ENCODE data around the gene KRT17. TPM values are rescaled to one million over a fixed set of nuclear protein-coding genes. Genes with fewer than 3 reads are reported as not detected.

KRT17 gene
- total RNA-seq, 1 experiment from 2014 or later: 1.5 TPM

- ChIA-PET CTCF (interaction anchor here (1.4 to 1.8 kb wide), 5 partner anchors 9 to 63 kb away, joined by 5 to 15 read pairs (median 8); no protein-coding TSS in a partner anchor), POLR2A (no interaction called here)
- H3K27ac Mint-ChIP-seq: no peak overlapping the region
- H3K4me1 Mint-ChIP-seq: 0 out of 2 replicates have a peak, but pooled peaks cover 3% of the 10 kb centered on the region
- H3K27me3 Mint-ChIP-seq (ENCODE audit: low read depth): no peaks in the 10 kb centered on the region; the same call in 1 of the 2 replicates
- H3K9me3 Mint-ChIP-seq: 0 out of 2 replicates have a peak, but pooled peaks cover 3% of the 10 kb centered on the region
- TF ChIP-seq AR (CRISPR knock-in tag; IDR thresholded peaks at IDR 0.05) (no peak), RORB (CRISPR knock-in tag; IDR thresholded peaks at IDR 0.05) (no peak), USF1 (CRISPR knock-in tag; IDR thresholded peaks at IDR 0.05) (no peak), PRRX2 (CRISPR knock-in tag; IDR thresholded peaks at IDR 0.05) (no peak), ELF4 (CRISPR knock-in tag; IDR thresholded peaks at IDR 0.05; ENCODE audit: low read depth) (no peak), ZNF138 (CRISPR knock-in tag; conservative IDR thresholded peaks at IDR 0.05) (no peak), ZNF317 (CRISPR knock-in tag; IDR thresholded peaks at IDR 0.05; ENCODE audit: borderline replicate concordance, low read depth) (no peak), NR1H2 (CRISPR knock-in tag; IDR thresholded peaks at IDR 0.05) (no peak), E2F5 (CRISPR knock-in tag; IDR thresholded peaks at IDR 0.05) (no peak), E2F1 (CRISPR knock-in tag; IDR thresholded peaks at IDR 0.05) (no peak), FOXJ3 (CRISPR knock-in tag; IDR thresholded peaks at IDR 0.05; ENCODE audit: borderline replicate concordance) (no peak), EMX1 (CRISPR knock-in tag; IDR thresholded peaks at IDR 0.05) (no peak), ZNF219 (CRISPR knock-in tag; IDR thresholded peaks at IDR 0.05; ENCODE audit: borderline replicate concordance) (no peak), GRHL2 (CRISPR knock-in tag; IDR thresholded peaks at IDR 0.05; ENCODE audit: insufficient replicate concordance, severe bottlenecking) (no peak), ZMAT4 (CRISPR knock-in tag; IDR thresholded peaks at IDR 0.05) (no peak), CREB1 (CRISPR knock-in tag; IDR thresholded peaks at IDR 0.05) (no peak), ZNF423 (CRISPR knock-in tag; IDR thresholded peaks at IDR 0.05) (no peak), ZSCAN18 (CRISPR knock-in tag; IDR thresholded peaks at IDR 0.05) (no peak)
- DNase-seq (ENCODE audit: low spot score): no peak
- H3K4me3 Mint-ChIP-seq: no peak overlapping the region
- no peak for ATAC-seq
- no peaks in the 10 kb centered on the region for H3K36me3 Mint-ChIP-seq
Observed at GRCh38 chr17:41600318-41600717, 24.1 kb downstream of the KRT17 start.

GRCh38 chr17:41599680-41600079, 24.7 kb downstream of the KRT17 start:
- Mint-ChIP-seq H3K27ac (no peak overlapping the region), H3K4me3 (no peak overlapping the region), H3K4me1 (0 out of 2 replicates have a peak, but pooled peaks cover 3% of the 10 kb centered on the region), H3K9me3 (0 out of 2 replicates have a peak, but pooled peaks cover 3% of the 10 kb centered on the region), H3K27me3 (ENCODE audit: low read depth) (no peaks in the 10 kb centered on the region; the same call in 1 of the 2 replicates), H3K36me3 (no peaks in the 10 kb centered on the region)
- TF ChIP-seq ZBTB21 (CRISPR knock-in tag; IDR thresholded peaks at IDR 0.05; ENCODE audit: borderline replicate concordance): no peak
- TF ChIP-seq NR3C1 (CRISPR knock-in tag; conservative IDR thresholded peaks at IDR 0.05; ENCODE audit: low read depth): no peak
- no peak for TF ChIP-seq ATF3 (CRISPR knock-in tag; conservative IDR thresholded peaks at IDR 0.05)
- no peak for TF ChIP-seq CREB1 (CRISPR knock-in tag; IDR thresholded peaks at IDR 0.05)
- TF ChIP-seq MLX (CRISPR knock-in tag; IDR thresholded peaks at IDR 0.05): no peak
- TF ChIP-seq ZMAT4 (CRISPR knock-in tag; IDR thresholded peaks at IDR 0.05): no peak
- ChIA-PET POLR2A (no interaction called here), CTCF (interaction anchor here (1.4 to 1.8 kb wide), 5 partner anchors 10 to 63 kb away, joined by 5 to 15 read pairs (median 8); no protein-coding TSS in a partner anchor)
- ATAC-seq (peak; percentile 43; the same call in 1 of the 2 replicates), DNase-seq (ENCODE audit: low spot score) (no peak)

Measured in WTC11 (cell line).